ENCODE data around the gene ABCA7. TPM values are rescaled to one million over a fixed set of nuclear protein-coding genes. Genes with fewer than 3 reads are reported as not detected.

The ABCA7 gene
- total RNA-seq, 1 experiment from 2014 or later: 91.4 TPM

DNA sequence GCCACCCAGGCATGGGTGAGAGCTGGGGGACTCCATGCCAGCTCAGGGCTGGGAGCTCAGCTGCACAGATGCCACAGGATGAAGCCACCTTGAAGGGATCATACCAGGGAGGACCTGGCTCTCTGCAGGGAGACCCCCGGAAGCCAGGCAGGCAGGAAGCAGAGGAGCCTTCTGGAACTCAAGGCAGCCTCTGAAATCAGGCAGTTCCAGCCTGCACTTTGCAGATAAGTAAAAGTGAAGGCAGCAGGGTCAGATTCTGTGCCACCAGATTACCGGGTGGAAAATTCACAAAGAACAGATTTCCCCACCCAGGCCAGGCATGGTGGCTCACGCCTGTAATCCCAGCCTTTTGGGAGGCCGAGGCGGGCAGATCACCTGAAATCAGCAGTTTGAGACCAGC is 21.5 kb upstream of the ABCA7 start:
- H3K9ac ChIP-seq (ENCODE audit: low read length): peak overlapping the region; percentile 99
- H2AFZ ChIP-seq (ENCODE audit: low read depth, low read length, poor library complexity, severe bottlenecking): no peak overlapping the region
- POLR2A ChIA-PET: no interaction called here
- no peaks in the 10 kb centered on the region; the same call in 1 of the 2 replicates for H4K20me1 ChIP-seq (ENCODE audit: insufficient read depth)
- peaks cover 0 to 16% of the 10 kb centered on the region in 2 experiments; a peak in 2 of 4 replicates for H3K36me3 ChIP-seq (ENCODE audit: control insufficient read depth in 1 of 2, insufficient read depth in 2 of 2, low read length in 2 of 2)
- no peaks in the 10 kb centered on the region for H3K9me3 ChIP-seq (ENCODE audit: control insufficient read depth in 1 of 2, insufficient read depth in 1 of 2, low read depth in 1 of 2, low read length in 2 of 2)
- intact Hi-C loops (cut with micrococcal nuclease): no loop called here
- peaks cover 37 to 54% of the 10 kb centered on the region in 2 experiments for H3K4me1 ChIP-seq (ENCODE audit: control insufficient read depth in 1 of 2, insufficient read depth in 2 of 2, low read length in 2 of 2)
- H3K4me2 ChIP-seq (ENCODE audit: low read length): peak overlapping the region; percentile 55
- no peaks in the 10 kb centered on the region for H3K27me3 ChIP-seq (ENCODE audit: insufficient read depth, low read length)
- RAD21 ChIA-PET (ENCODE audit: low non-redundant PET in 1 of 2, low total read pairs in 2 of 2, uncharacterized antibody in 2 of 2, unreplicated experiment in 2 of 2): no interaction called here
- H3K79me2 ChIP-seq (ENCODE audit: insufficient read depth, low read length): peaks cover 76% of the 10 kb centered on the region
- H3K9me2 ChIP-seq (ENCODE audit: insufficient read depth): no peaks in the 10 kb centered on the region
- BruUV-seq (replicated peaks): no TSS peak
- peak overlapping the region; percentile 86 for H3K27ac ChIP-seq (ENCODE audit: low read depth, low read length)
- DNase-seq (ENCODE audit: low read depth, low spot score) (no peak), ATAC-seq (no peak)
- H3K4me3 ChIP-seq (replicated peaks in 1 of 2; ENCODE audit: low read depth in 1 of 2, low read length in 2 of 2): no peak overlapping the region
- no peak for TF ChIP-seq CBX3 (IDR thresholded peaks at IDR 0.05; ENCODE audit: low read depth)
- TF ChIP-seq ELF1 (IDR thresholded peaks at IDR 0.05; ENCODE audit: borderline replicate concordance, low read depth): no peak
- TF ChIP-seq SIN3A (IDR thresholded peaks at IDR 0.05; ENCODE audit: low read depth): no peak
- no peak for TF ChIP-seq SRF (IDR thresholded peaks at IDR 0.05; ENCODE audit: low read depth)
- TF ChIP-seq EZH2phosphoT487 (IDR thresholded peaks at IDR 0.05; ENCODE audit: borderline replicate concordance): no peak
- TF ChIP-seq POLR2AphosphoS5 (IDR thresholded peaks at IDR 0.05; ENCODE audit: low read depth, low read length): no peak
- TF ChIP-seq ZNF274 (IDR thresholded peaks at IDR 0.05; ENCODE audit: low read depth, low read length): no peak
- no peak for TF ChIP-seq YY1 (IDR thresholded peaks at IDR 0.05; ENCODE audit: extremely low read depth, insufficient replicate concordance, low read depth, low read length)
- TF ChIP-seq, protein P1, sequence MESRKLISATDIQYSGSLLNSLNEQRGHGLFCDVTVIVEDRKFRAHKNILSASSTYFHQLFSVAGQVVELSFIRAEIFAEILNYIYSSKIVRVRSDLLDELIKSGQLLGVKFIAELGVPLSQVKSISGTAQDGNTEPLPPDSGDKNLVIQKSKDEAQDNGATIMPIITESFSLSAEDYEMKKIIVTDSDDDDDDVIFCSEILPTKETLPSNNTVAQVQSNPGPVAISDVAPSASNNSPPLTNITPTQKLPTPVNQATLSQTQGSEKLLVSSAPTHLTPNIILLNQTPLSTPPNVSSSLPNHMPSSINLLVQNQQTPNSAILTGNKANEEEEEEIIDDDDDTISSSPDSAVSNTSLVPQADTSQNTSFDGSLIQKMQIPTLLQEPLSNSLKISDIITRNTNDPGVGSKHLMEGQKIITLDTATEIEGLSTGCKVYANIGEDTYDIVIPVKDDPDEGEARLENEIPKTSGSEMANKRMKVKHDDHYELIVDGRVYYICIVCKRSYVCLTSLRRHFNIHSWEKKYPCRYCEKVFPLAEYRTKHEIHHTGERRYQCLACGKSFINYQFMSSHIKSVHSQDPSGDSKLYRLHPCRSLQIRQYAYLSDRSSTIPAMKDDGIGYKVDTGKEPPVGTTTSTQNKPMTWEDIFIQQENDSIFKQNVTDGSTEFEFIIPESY (IDR thresholded peaks at IDR 0.05; ENCODE audit: extremely low read depth, insufficient replicate concordance, low read length): no peak
- no peak for TF ChIP-seq EZH2 (IDR thresholded peaks at IDR 0.05)
- no peak for TF ChIP-seq SP1 (IDR thresholded peaks at IDR 0.05; ENCODE audit: low read depth)
- TF ChIP-seq, protein P2, sequence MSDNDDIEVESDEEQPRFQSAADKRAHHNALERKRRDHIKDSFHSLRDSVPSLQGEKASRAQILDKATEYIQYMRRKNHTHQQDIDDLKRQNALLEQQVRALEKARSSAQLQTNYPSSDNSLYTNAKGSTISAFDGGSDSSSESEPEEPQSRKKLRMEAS (IDR thresholded peaks at IDR 0.05): no peak
- TF ChIP-seq EGR1 (IDR thresholded peaks at IDR 0.05; ENCODE audit: low read depth): no peak
- no peak for TF ChIP-seq RAD21 (IDR thresholded peaks at IDR 0.05; ENCODE audit: low read depth)
- TF ChIP-seq, protein P3, sequence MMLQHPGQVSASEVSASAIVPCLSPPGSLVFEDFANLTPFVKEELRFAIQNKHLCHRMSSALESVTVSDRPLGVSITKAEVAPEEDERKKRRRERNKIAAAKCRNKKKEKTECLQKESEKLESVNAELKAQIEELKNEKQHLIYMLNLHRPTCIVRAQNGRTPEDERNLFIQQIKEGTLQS (IDR thresholded peaks at IDR 0.05): no peak
- TF ChIP-seq JUND (IDR thresholded peaks at IDR 0.05): no peak
- CTCF ChIA-PET: no interaction called here

All from HCT116 (cell line).